GM18517 (cell line): ENCODE data around the gene CRYBG3.
A peak's percentile ranks its signal among the peaks of the same experiment; 100 is the strongest.
"Not testable (repeated sequence)": the region's sequence is repeated elsewhere in the genome, so short reads cannot be mapped to it uniquely, and the experiment has no call there.

Experiments used
- ATAC-seq: cut with Tn5 transposase; IDR thresholded peaks from one replicate; pipeline ENCODE4 v1.9.1; 2021; ENCODE audit warnings: mild to moderate bottlenecking, moderate library complexity; ENCODE audit not compliant: unreplicated experiment

Gene CRYBG3

GRCh38 chr3:97821774-97822358 lies at the start of gene CRYBG3:
CRYBG3 (plus strand) TSS chr3:97822011; CDS start chr3:97822207, 196 bp downstream.
- ATAC-seq = peak; percentile 93

- no peak for ATAC-seq
Observed at GRCh38 chr3:97772926-97773325, 48.9 kb upstream of the CRYBG3 start.

GRCh38 chr3:97778152-97778551 lies 43.7 kb upstream of the CRYBG3 start:
- no peak for ATAC-seq

GRCh38 chr3:97793420-97794019 lies 28.3 kb upstream of the CRYBG3 start:
- ATAC-seq = peak; percentile 76

GRCh38 chr3:97795951-97796350 lies 25.9 kb upstream of the CRYBG3 start:
- no peak for ATAC-seq

GRCh38 chr3:97804471-97804870 lies 17.3 kb upstream of the CRYBG3 start:
- no peak for ATAC-seq

- ATAC-seq = no peak
Observed at GRCh38 chr3:97810779-97811390, 10.9 kb upstream of the CRYBG3 start.

GRCh38 chr3:97815149-97815917 lies 6.5 kb upstream of the CRYBG3 start:
- ATAC-seq = no peak

- no peak for ATAC-seq
Observed at GRCh38 chr3:97816811-97817210, 5.0 kb upstream of the CRYBG3 start.

- ATAC-seq = no peak
Observed at GRCh38 chr3:97817965-97818364, 3.8 kb upstream of the CRYBG3 start.

- no peak for ATAC-seq
Observed at GRCh38 chr3:97820780-97821179, 1.0 kb upstream of the CRYBG3 start.

- peak; percentile 56 for ATAC-seq
Observed at GRCh38 chr3:97821287-97821773, 481 bp upstream of the CRYBG3 start.

GRCh38 chr3:97822359-97822775 lies 556 bp downstream of the CRYBG3 start:
- ATAC-seq = peak; percentile 22

GRCh38 chr3:97823046-97824004 lies 1.5 kb downstream of the CRYBG3 start:
- ATAC-seq = no peak

- no peak for ATAC-seq
Observed at GRCh38 chr3:97825101-97825500, 3.3 kb downstream of the CRYBG3 start.

- no peak for ATAC-seq
Observed at GRCh38 chr3:97827741-97828471, 6.1 kb downstream of the CRYBG3 start.

- ATAC-seq = no peak
Observed at GRCh38 chr3:97829198-97829597, 7.4 kb downstream of the CRYBG3 start.

- no peak for ATAC-seq
Observed at GRCh38 chr3:97830638-97831037, 8.8 kb downstream of the CRYBG3 start.

GRCh38 chr3:97831140-97831539 lies 9.3 kb downstream of the CRYBG3 start:
- ATAC-seq = no peak

- ATAC-seq = not testable (repeated sequence)
Observed at GRCh38 chr3:97833184-97833583, 11.4 kb downstream of the CRYBG3 start.
